WERI-Rb-1 (cell line): Measurements from ENCODE around the gene PIM2.

Source experiments
- DNase-seq: peaks from one replicate; pipeline ENCODE4 v3.0.0-alpha.2; 2020
- H3K27ac ChIP-seq: fragments of 250-450 bp; sonication (Bioruptor Pico); 2 replicates; pipeline ENCODE4 v1.5.1; 2020; ENCODE audit warnings: mild to moderate bottlenecking, moderate library complexity
- H3K27me3 ChIP-seq: fragments of 250-450 bp; sonication (Bioruptor Pico); 2 replicates; pipeline ENCODE4 v1.5.1; 2021; ENCODE audit warnings: mild to moderate bottlenecking, low read depth, moderate library complexity; ENCODE audit not compliant: insufficient read depth, severe bottlenecking
- H3K36me3 ChIP-seq: fragments of 250-450 bp; sonication (Bioruptor Pico); 2 replicates; pipeline ENCODE4 v1.5.1; 2020; ENCODE audit warnings: mild to moderate bottlenecking, moderate library complexity
- H3K4me3 ChIP-seq: 2 replicates; pipeline ENCODE4 v1.5.1; 2011; ENCODE audit warnings: low read depth, mild to moderate bottlenecking, control low read depth, low read length
- H3K9me3 ChIP-seq: fragments of 250-450 bp; sonication (Bioruptor Pico); 2 replicates; pipeline ENCODE4 v1.5.1; 2021; ENCODE audit warnings: mild to moderate bottlenecking, moderate library complexity; ENCODE audit not compliant: severe bottlenecking
- CTCF ChIP-seq: IDR thresholded peaks from 2 replicates; pipeline ENCODE4 v1.5.1; 2011; ENCODE audit warnings: low read depth, mild to moderate bottlenecking, control low read depth, inconsistent platforms, low read length

Gene PIM2

GRCh38 chrX:48948589-48948988, 29.8 kb upstream of the PIM2 start:
- Histone ChIP-seq H3K9me3 (no peaks in the 10 kb centered on the region), H3K27me3 (peaks cover 3% of the 10 kb centered on the region), H3K27ac (no peak overlapping the region), H3K36me3 (no peaks in the 10 kb centered on the region; the same call in 1 of the 2 replicates), H3K4me3 (no peak overlapping the region)
- DNase-seq = no peak
- TF ChIP-seq CTCF = no peak

- H3K9me3 ChIP-seq = no peaks in the 10 kb centered on the region
- H3K4me3 ChIP-seq = no peak overlapping the region
- no peak overlapping the region for H3K27ac ChIP-seq
- TF ChIP-seq CTCF = peak; percentile 82
- peaks cover 9% of the 10 kb centered on the region for H3K36me3 ChIP-seq
- peaks cover 3% of the 10 kb centered on the region for H3K27me3 ChIP-seq
- DNase-seq = peak; percentile 61
These were observed 26.9 kb upstream of the PIM2 start for GRCh38 chrX:48945517-48946348.

GRCh38 chrX:48942895-48943294, 24.1 kb upstream of the PIM2 start:
- Histone ChIP-seq H3K27me3 (peaks cover 3% of the 10 kb centered on the region), H3K36me3 (peaks cover 9% of the 10 kb centered on the region), H3K9me3 (no peaks in the 10 kb centered on the region), H3K4me3 (no peak overlapping the region), H3K27ac (no peak overlapping the region)
- no peak for DNase-seq
- no peak for TF ChIP-seq CTCF

GRCh38 chrX:48940404-48940955, 21.7 kb upstream of the PIM2 start:
- H3K36me3 ChIP-seq = peaks cover 12% of the 10 kb centered on the region
- no peak for DNase-seq

GRCh38 chrX:48939524-48940228, 20.9 kb upstream of the PIM2 start:
- TF ChIP-seq CTCF = no peak
- H3K27ac ChIP-seq = no peak overlapping the region
- no peaks in the 10 kb centered on the region for H3K9me3 ChIP-seq
- no peaks in the 10 kb centered on the region for H3K27me3 ChIP-seq
- DNase-seq = no peak
- no peak overlapping the region for H3K4me3 ChIP-seq
- H3K36me3 ChIP-seq = peaks cover 12% of the 10 kb centered on the region

More at GRCh38 chrX:48940404-48940955, 21.7 kb upstream of the PIM2 start:
- peaks cover 1% of the 10 kb centered on the region for H3K27me3 ChIP-seq
- no peaks in the 10 kb centered on the region for H3K9me3 ChIP-seq
- no peak overlapping the region for H3K4me3 ChIP-seq
- TF ChIP-seq CTCF = no peak
- H3K27ac ChIP-seq = no peak overlapping the region
